SK-N-SH (cell line): ENCODE measurements around the gene ZFYVE9.

Experiments used
- EZH2phosphoT487 ChIP-seq: fragments of 200-600 bp; sonication (generic); IDR thresholded peaks from 2 replicates; pipeline ENCODE4 v1.6.1; 2017; ENCODE audit warnings: low read depth, mixed run types, mild to moderate bottlenecking, antibody characterized with exemption, moderate library complexity, borderline replicate concordance
- FOXM1 ChIP-seq: IDR thresholded peaks from 2 replicates; pipeline ENCODE4 v1.4.0; 2012; ENCODE audit warnings: low read depth, mild to moderate bottlenecking
- RAD21 ChIP-seq: IDR thresholded peaks from 2 replicates; pipeline ENCODE4 v1.6.1; 2012; ENCODE audit warnings: mild to moderate bottlenecking, low read length
- TF ChIP-seq, protein P1 (sequence below): fragments of 200-600 bp; sonication (generic); IDR thresholded peaks from 2 replicates; pipeline ENCODE4 v1.6.1; 2017; ENCODE audit warnings: antibody characterized with exemption, mild to moderate bottlenecking, moderate library complexity

DNA sequence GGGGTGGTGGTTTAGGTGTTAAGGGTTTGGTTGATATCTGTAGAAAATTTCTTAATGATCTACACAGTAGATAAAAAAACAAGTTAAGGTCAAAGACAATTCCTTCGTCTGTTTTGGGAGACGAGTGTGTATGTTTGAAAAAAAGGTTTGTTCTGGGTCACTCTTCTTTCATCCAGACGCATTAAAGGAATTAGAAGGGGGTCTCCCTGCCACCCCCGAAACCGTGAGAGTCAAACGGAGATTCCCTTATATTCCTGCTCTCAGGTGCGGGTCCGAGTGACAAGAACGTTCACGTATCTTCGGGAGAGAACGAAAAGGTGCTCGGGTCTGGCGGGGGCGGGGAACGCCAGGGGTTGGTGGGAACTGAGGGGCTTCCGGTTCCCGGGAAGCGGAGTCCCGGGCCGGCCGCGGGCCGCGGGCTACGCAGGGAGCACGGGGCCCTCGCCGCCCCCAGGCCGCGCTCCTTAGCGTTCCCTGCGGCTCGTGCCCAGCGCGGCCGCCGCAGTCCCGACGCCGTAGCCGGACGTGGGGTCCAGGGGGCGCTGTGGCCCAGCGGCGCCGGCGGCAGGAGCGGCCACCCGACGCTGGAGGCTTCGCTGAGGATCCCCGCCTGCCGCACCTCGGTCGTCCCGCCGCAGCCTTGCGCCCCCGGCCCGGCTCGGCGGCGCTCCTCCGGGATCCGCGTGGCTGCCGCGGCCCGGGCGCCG, at the start of gene ZFYVE9:
- TF ChIP-seq, protein P1, sequence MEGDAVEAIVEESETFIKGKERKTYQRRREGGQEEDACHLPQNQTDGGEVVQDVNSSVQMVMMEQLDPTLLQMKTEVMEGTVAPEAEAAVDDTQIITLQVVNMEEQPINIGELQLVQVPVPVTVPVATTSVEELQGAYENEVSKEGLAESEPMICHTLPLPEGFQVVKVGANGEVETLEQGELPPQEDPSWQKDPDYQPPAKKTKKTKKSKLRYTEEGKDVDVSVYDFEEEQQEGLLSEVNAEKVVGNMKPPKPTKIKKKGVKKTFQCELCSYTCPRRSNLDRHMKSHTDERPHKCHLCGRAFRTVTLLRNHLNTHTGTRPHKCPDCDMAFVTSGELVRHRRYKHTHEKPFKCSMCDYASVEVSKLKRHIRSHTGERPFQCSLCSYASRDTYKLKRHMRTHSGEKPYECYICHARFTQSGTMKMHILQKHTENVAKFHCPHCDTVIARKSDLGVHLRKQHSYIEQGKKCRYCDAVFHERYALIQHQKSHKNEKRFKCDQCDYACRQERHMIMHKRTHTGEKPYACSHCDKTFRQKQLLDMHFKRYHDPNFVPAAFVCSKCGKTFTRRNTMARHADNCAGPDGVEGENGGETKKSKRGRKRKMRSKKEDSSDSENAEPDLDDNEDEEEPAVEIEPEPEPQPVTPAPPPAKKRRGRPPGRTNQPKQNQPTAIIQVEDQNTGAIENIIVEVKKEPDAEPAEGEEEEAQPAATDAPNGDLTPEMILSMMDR, result peak; percentile 49
- TF ChIP-seq EZH2phosphoT487 (no peak), FOXM1 (no peak), RAD21 (peak; percentile 57)
